ENCODE results near the gene AP3B1.

AP3B1 gene

DNA sequence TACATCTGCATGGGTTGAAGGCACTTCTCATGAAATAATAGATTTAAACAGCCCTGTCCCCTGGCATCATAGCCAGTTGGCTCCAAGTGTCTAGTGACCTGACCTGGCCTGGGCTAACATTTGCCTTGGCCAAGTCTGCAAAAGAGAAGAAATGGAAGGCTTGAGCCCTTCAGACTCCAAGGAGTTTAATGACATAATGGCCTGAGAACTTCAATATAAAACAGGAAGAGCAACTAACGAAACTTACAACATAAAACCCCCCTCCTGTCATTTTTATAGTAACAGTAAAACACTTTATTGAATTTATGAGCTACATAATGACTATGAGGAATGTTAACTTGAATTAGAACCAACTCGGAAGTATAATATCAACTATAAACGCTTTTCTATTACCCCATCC lies 299.6 kb downstream of the AP3B1 start:
- no peak for DNase-seq (ENCODE audit: extremely low read depth, low read depth)
- TF ChIP-seq, protein P1, sequence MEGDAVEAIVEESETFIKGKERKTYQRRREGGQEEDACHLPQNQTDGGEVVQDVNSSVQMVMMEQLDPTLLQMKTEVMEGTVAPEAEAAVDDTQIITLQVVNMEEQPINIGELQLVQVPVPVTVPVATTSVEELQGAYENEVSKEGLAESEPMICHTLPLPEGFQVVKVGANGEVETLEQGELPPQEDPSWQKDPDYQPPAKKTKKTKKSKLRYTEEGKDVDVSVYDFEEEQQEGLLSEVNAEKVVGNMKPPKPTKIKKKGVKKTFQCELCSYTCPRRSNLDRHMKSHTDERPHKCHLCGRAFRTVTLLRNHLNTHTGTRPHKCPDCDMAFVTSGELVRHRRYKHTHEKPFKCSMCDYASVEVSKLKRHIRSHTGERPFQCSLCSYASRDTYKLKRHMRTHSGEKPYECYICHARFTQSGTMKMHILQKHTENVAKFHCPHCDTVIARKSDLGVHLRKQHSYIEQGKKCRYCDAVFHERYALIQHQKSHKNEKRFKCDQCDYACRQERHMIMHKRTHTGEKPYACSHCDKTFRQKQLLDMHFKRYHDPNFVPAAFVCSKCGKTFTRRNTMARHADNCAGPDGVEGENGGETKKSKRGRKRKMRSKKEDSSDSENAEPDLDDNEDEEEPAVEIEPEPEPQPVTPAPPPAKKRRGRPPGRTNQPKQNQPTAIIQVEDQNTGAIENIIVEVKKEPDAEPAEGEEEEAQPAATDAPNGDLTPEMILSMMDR (IDR thresholded peaks at IDR 0.05; ENCODE audit: low read depth, low read length, missing control alignments) = no peak
- H3K4me3 ChIP-seq (replicated peaks; ENCODE audit: low read depth, low read length) = no peak overlapping the region

DNA sequence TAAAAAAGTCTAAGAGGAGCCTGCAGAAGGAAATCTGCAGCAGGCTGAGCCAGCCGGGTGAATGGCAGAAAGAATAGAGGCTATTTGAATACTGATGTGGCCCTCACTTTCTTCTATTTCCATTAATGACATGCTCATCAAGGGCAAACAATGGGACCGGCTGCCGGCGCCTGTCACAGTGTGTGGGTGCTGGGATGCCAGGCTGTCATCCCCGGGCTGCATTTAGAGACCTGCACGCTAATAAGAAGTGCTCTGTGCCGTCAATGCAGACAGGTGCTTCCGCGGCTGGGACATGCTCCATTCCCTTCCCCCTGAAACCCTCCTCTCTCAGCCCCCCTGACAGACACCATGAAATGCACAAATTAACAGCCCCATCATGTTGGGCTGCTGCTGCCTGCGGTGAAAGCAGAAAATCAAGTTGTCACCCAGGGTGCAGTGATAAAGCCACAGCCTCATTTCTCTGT lies 300.6 kb downstream of the AP3B1 start:
- TF ChIP-seq, protein P1 (IDR thresholded peaks at IDR 0.05; ENCODE audit: low read depth, low read length, missing control alignments) = no peak
- no peak overlapping the region for H3K4me3 ChIP-seq (replicated peaks; ENCODE audit: low read depth, low read length)

DNA sequence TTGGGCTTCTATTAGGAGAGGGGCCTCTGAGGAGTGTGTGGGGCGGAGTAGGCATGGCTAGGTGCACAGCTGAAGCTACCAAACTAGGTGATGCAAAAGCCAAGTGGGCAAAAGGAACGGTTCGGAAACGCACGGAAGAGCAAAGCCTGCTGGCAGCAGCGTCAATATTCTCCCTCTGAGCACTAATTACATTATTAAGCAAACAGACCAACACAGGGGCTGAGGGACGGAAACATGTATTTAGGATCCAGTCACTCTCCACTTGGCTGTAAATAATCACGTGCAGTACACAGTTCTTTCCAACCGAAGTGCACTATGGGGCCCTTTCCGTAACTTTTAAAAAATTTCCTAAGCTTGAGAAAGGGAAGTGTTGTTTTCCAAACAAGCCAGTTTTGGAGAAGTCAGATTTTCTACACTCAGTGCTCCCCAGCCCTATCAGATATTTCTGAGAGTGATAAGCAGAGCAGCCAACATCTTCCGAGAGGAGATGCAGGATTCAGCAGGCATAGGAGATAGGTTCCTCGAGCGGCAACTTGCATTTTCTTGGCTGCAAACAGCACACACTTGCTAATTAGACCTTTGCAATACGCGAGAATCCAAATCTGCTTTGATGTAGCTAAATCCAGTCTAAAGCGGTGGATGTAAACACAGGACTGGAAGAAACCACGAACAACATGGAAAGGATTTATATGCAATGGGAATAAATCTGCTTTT lies 301.2 kb downstream of the AP3B1 start:
- no peak for DNase-seq (ENCODE audit: extremely low read depth, low read depth)
- H3K4me3 ChIP-seq (replicated peaks; ENCODE audit: low read depth, low read length) = no peak overlapping the region
- TF ChIP-seq, protein P1 (IDR thresholded peaks at IDR 0.05; ENCODE audit: low read depth, low read length, missing control alignments) = no peak

More for the DNA sequence above, 300.6 kb downstream of the AP3B1 start:
- DNase-seq (ENCODE audit: extremely low read depth, low read depth) = no peak

GRCh38 chr5:77991084-77991483 lies 303.4 kb downstream of the AP3B1 start:
- no peak overlapping the region for H3K4me3 ChIP-seq (replicated peaks; ENCODE audit: low read depth, low read length)
- DNase-seq (ENCODE audit: extremely low read depth, low read depth) = no peak
- TF ChIP-seq, protein P1 (IDR thresholded peaks at IDR 0.05; ENCODE audit: low read depth, low read length, missing control alignments) = no peak

DNA sequence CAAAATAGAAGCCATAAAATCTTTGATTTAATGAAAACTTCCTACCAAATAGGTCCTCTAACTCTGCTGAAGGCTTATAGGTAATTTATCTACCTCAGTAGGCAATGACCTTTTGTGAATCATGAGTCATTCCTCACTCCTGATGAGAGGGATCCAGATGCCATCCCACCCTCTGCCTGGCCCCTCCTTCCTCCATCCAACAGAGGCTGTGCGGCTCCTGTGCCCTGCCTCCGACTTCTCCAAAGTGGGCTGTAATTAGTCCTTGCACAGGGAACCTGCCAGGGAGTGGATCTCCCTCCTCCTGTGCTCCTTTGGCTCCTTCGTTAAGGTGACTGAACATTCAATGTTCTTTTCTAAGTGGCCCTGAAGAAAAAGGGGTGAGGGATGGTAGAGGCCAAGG lies 304.5 kb downstream of the AP3B1 start:
- TF ChIP-seq, protein P1 (IDR thresholded peaks at IDR 0.05; ENCODE audit: low read depth, low read length, missing control alignments) = no peak
- DNase-seq (ENCODE audit: extremely low read depth, low read depth) = no peak
- no peak overlapping the region for H3K4me3 ChIP-seq (replicated peaks; ENCODE audit: low read depth, low read length)

DNA sequence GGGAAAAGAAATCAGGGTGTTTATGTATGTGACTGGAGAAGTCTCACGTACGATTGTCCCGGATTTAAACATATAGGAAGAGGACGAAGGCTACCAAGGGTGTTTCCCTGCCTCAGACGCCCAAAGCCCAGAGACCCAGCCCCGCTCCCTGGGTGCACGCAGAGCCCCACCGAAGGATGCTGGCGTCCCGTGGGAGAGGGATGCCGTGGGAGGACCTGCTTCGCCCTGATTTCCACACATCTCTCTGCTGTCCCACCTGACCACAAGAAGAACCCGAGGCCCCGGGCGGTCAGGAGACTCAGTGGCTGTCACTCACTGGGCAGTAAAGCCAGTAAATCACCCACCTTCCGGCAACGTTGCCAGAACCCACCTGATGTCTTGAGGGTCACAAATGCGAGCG lies 306.5 kb downstream of the AP3B1 start:
- TF ChIP-seq, protein P1 (IDR thresholded peaks at IDR 0.05; ENCODE audit: low read depth, low read length, missing control alignments) = no peak
- no peak overlapping the region for H3K4me3 ChIP-seq (replicated peaks; ENCODE audit: low read depth, low read length)
- no peak for DNase-seq (ENCODE audit: extremely low read depth, low read depth)

DNA sequence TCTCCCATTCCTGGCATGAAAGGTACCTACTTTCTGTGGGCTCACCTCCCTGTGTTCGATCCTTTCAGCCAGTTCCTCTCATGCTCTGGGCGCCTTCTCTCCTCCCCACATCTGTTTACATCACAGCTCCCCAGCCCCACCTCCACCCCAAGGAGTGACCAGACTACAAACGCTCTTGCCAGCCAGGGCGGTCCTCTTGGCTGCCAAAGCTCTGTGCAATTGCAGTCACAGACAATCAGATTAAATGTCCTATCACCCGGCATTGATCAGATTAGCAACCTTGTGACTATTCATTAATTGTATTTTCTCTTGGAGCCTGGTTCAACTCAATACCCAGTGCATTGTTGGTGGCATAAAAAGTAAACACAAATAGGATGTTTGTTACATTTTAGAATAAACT lies 307.2 kb downstream of the AP3B1 start:
- TF ChIP-seq, protein P1 (IDR thresholded peaks at IDR 0.05; ENCODE audit: low read depth, low read length, missing control alignments) = no peak
- DNase-seq (ENCODE audit: extremely low read depth, low read depth) = no peak
- no peak overlapping the region for H3K4me3 ChIP-seq (replicated peaks; ENCODE audit: low read depth, low read length)

All from HFF-Myc (cell line).